ENCODE results near the gene CHST11. TPM values are rescaled to one million over a fixed set of nuclear protein-coding genes. Genes with fewer than 3 reads are reported as not detected.
A peak's percentile ranks its signal among the peaks of the same experiment; 100 is the strongest.

Gene CHST11
- total RNA-seq, 1 donor from 2014 or later, result 15.5 TPM

DNA sequence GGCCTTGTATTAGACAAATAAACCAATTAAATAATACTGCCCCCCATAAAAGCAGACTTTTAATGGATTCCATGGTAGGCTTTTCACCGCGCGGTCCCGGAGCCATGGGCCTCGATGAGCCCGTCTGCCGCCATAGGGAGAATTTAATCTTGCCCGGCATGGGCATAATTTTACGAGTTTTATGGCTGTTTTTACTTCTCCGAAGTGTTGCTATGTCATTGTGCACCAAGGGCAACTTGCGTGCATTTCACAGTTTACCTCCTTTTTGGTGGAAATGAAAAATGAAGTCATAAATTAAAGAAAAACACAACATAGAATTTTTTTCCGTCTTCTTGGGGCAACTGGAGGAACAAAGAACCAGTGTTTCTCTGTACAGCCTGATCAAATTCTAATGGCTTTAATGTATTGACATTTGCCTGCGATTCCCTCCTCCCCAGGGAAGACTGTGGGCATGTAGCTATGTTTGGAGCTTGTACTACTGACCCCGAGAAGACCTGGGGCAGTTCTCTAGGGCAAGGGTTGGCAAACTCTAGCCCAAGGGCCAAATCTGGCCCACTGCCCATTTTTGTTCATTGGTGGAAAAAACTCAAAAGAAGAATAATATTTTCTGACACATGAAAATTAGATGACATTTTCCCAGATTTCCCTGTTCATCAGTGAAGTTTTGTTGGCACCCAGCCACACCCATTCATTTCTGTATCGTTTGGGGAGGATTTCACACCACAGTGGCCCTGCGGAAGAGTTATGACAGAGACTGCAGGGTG is 142.7 kb downstream of the CHST11 start:
- Mint-ChIP-seq H3K4me3 (no peak overlapping the region), H3K4me1 (ENCODE audit: unreplicated experiment) (peaks cover 60% of the 10 kb centered on the region), H3K9me3 (no peaks in the 10 kb centered on the region)

DNA sequence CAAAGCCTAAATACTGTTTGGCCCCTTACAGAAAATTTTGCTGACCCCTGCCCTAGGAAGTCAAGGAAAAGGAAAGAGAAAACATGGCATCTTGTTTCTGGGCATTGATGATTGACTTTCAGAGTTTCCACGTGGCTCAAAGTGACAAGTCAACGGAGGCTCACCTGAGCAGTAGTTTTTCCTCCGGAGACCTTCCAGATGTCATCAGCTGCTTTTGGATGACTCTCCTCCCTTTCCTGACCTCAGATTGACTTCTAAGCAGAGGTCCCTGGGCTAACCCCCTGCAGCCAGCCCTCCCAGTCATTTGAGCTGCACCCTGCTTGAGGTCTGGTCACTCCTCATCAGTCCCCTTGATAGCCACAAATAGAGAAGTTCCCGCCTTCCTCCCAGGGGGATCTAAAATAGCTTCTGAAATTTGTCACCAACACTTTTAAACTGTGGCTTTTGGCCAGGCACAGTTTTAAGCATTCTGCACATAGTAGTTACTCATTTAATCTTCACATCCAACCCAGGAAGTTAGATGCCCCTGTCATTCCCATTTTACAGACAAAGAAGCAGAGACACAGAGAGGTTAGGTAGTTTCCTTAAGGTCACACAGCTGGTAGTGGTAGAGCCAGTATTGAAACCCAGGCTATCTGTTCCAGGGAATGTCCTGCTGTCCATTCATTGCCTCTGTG is 143.4 kb downstream of the CHST11 start:
- no peaks in the 10 kb centered on the region for H3K27me3 Mint-ChIP-seq
- H3K4me1 Mint-ChIP-seq (ENCODE audit: unreplicated experiment), result peaks cover 63% of the 10 kb centered on the region
- H3K4me3 Mint-ChIP-seq, result no peak overlapping the region
- DNase-seq (ENCODE audit: extremely low spot score, unreplicated experiment), result no peak
- no peaks in the 10 kb centered on the region for H3K9me3 Mint-ChIP-seq
- H3K36me3 Mint-ChIP-seq, result peaks cover 8% of the 10 kb centered on the region
- TF ChIP-seq, protein P1, sequence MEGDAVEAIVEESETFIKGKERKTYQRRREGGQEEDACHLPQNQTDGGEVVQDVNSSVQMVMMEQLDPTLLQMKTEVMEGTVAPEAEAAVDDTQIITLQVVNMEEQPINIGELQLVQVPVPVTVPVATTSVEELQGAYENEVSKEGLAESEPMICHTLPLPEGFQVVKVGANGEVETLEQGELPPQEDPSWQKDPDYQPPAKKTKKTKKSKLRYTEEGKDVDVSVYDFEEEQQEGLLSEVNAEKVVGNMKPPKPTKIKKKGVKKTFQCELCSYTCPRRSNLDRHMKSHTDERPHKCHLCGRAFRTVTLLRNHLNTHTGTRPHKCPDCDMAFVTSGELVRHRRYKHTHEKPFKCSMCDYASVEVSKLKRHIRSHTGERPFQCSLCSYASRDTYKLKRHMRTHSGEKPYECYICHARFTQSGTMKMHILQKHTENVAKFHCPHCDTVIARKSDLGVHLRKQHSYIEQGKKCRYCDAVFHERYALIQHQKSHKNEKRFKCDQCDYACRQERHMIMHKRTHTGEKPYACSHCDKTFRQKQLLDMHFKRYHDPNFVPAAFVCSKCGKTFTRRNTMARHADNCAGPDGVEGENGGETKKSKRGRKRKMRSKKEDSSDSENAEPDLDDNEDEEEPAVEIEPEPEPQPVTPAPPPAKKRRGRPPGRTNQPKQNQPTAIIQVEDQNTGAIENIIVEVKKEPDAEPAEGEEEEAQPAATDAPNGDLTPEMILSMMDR (conservative IDR thresholded peaks at IDR 0.05), result no peak
- H3K27ac Mint-ChIP-seq, result no peak overlapping the region

More for the DNA sequence above, 142.7 kb downstream of the CHST11 start:
- no peaks in the 10 kb centered on the region for H3K27me3 Mint-ChIP-seq
- peak overlapping the region; percentile 28 for H3K27ac Mint-ChIP-seq
- peaks cover 8% of the 10 kb centered on the region for H3K36me3 Mint-ChIP-seq
- TF ChIP-seq, protein P1 (conservative IDR thresholded peaks at IDR 0.05), result no peak
- no peak for DNase-seq (ENCODE audit: extremely low spot score, unreplicated experiment)

DNA sequence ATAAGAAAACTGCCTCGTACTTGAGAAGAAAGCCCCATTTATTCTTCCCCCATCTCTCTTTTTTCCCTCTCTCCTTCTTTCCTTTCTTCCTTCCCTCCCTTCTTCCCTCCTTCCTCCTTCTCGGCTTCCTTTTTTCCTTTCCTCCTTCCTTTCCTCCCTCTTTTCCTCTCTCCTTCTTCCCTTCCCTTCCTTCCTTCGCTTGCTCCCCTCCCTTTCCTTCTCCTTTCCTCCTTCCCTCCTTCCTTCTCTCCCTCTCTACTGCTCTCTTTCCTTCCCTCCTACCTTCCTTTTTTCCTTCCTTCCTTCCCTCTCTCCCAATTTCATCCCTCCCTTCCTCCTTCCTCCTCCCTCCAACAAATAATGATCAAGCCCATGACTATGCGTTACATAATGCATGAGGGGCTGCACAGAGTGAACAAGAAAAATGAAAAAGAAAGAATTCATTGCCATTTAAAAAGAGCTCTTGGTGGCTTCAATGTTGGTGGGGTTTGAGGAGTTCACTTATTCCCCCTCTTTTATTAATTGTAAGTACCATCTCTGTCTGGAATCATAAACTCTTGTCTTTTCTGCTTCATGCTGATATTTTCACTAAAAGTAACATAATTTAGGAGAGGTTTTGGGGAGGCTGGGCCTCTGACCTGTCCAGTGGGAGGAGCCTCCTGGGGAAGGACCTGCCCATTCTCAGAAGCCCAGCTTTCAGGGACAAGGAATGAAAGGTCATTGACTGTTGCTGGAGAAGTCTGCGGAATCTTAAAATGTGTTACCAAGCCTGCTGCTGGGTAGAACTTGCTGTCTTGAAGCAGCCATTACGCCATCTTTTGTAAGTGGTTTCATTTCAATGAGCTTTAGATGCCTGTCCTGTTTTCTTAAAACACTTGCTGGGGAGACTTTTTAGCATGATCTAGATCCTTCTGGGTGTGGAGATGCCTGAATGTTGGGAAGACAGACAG is 144.3 kb downstream of the CHST11 start:
- Mint-ChIP-seq H3K4me3 (no peak overlapping the region), H3K9me3 (no peaks in the 10 kb centered on the region), H3K36me3 (peaks cover 8% of the 10 kb centered on the region), H3K4me1 (ENCODE audit: unreplicated experiment) (peaks cover 68% of the 10 kb centered on the region), H3K27ac (peak overlapping the region; percentile 42), H3K27me3 (no peaks in the 10 kb centered on the region)
- TF ChIP-seq, protein P1 (conservative IDR thresholded peaks at IDR 0.05), result no peak
- DNase-seq (ENCODE audit: extremely low spot score, unreplicated experiment), result no peak

DNA sequence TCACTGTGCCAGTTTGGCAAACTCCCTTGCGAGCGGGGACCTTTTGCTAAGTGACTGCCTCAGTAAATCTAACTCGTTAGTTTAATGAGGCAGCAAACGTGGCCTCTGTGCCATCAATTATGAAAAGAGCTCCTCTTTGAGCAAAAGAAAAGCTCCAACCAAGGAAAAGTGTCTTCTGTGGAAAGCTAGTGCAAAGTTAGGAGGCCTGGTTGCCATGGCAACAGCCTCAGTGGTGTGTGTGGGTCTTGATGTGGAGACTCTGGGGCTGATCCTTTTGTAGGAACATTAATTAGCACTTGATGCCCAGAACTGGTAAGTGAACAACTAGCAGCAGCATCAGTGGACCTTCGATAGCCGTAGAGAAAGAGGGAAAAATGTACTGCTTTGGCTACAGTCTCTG is 145.7 kb downstream of the CHST11 start:
- Mint-ChIP-seq H3K27ac (peak overlapping the region; percentile 34), H3K9me3 (no peaks in the 10 kb centered on the region)

DNA sequence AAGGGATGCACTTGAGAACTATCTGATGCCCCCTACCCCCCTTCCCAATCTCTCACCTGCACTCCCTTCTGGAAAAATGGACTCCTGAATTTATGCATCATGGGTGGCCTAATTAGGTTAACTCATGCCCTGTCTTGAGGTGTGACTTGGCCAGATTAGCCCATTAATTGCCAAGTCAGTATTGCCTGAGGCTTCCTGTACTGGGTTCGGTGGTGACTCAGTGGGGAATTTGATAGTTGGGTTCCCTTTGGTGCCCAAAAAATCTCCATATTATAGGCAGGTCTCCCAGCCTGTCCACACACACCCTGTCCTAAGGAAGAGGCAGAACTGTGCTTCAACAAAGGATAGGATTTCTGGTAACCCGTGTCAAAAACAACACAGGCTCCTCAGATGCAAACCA is 146.1 kb downstream of the CHST11 start:
- Mint-ChIP-seq H3K27me3 (no peaks in the 10 kb centered on the region), H3K9me3 (no peaks in the 10 kb centered on the region), H3K4me1 (ENCODE audit: unreplicated experiment) (peaks cover 61% of the 10 kb centered on the region), H3K36me3 (peaks cover 8% of the 10 kb centered on the region), H3K4me3 (no peak overlapping the region), H3K27ac (peak overlapping the region; percentile 34)
- TF ChIP-seq, protein P1 (conservative IDR thresholded peaks at IDR 0.05), result no peak
- no peak for DNase-seq (ENCODE audit: extremely low spot score, unreplicated experiment)

More for the DNA sequence above, 145.7 kb downstream of the CHST11 start:
- Mint-ChIP-seq H3K27me3 (no peaks in the 10 kb centered on the region), H3K36me3 (peaks cover 8% of the 10 kb centered on the region), H3K4me3 (no peak overlapping the region), H3K4me1 (ENCODE audit: unreplicated experiment) (peaks cover 64% of the 10 kb centered on the region)
- TF ChIP-seq, protein P1 (conservative IDR thresholded peaks at IDR 0.05), result no peak
- no peak for DNase-seq (ENCODE audit: extremely low spot score, unreplicated experiment)
